Measurements from ENCODE around the gene GPC6.

- no peak for TF ChIP-seq CTCF (conservative IDR thresholded peaks at IDR 0.05; ENCODE audit: low read length)
- TF ChIP-seq EZH2phosphoT487 (IDR thresholded peaks at IDR 0.05; ENCODE audit: borderline replicate concordance), result no peak
These were observed 715.4 kb downstream of the GPC6 start for GRCh38 chr13:93942016-93942415.
